PFSK-1 (cell line): ENCODE measurements around the gene CNOT3.

Experiments used
- POLR2AphosphoS5 ChIP-seq: IDR thresholded peaks from 2 replicates; pipeline ENCODE4 v1.6.1; 2012; ENCODE audit warnings: low read depth, mild to moderate bottlenecking, control low read depth, low read length, moderate library complexity
- TAF1 ChIP-seq: IDR thresholded peaks from 2 replicates; pipeline ENCODE4 v1.6.1; 2012; ENCODE audit warnings: low read length, control low read depth, borderline replicate concordance; ENCODE audit not compliant: insufficient read depth

- TF ChIP-seq POLR2AphosphoS5, result no peak
- no peak for TF ChIP-seq TAF1
These were observed 3.5 kb upstream of the CNOT3 start for GRCh38 chr19:54133957-54134590.
